A549 (cell line): Measurements from ENCODE around the gene SH3PXD2B. TPM values are rescaled to one million over a fixed set of nuclear protein-coding genes. Genes with fewer than 3 reads are reported as not detected.

Source experiments
- ATAC-seq, 2 experiments: fragments of 200-7000 bp in 1 of 2; fragments of >200 bp in 1 of 2; cut with Nextera tagmentation in 1 of 2; cut with Tn5 transposase in 1 of 2; 3 replicates each; pipeline versions ENCODE4 v1.8.0 to v1.9.1; 2018 to 2020; ENCODE audit warnings: mild to moderate bottlenecking in 1 of 2, moderate library complexity in 1 of 2
- CTCF ChIA-PET: fragments of 300-600 bp; sonication (Branson Sonifier 250); formaldehyde crosslinking; extraction: SDS; loops from one replicate; lab custom pipeline; 2021; ENCODE audit warnings: antibody characterized with exemption, inconsistent platforms; lab: Yijun Ruan, JAX
- POLR2A ChIA-PET: fragments of 350-600 bp; formaldehyde crosslinking; extraction: SDS; loops from one replicate; lab custom pipeline; 2021; ENCODE audit warnings: antibody characterized with exemption, inconsistent platforms; lab: Yijun Ruan, JAX
- DNase-seq, 2 experiments: peaks; one replicate each; pipeline versions ENCODE4 v3.0.0 to v3.0.0-alpha.2; 2011 to 2016; ENCODE audit warnings: low read depth in 1 of 2, low spot score in 1 of 2
- FAIRE-seq: peaks from 2 replicates; lab custom pipeline; 2011; peaks lifted over from hg19 to GRCh38; lab: Jason Lieb, UNC
- H3K27ac ChIP-seq, 2 experiments: fragments of >200 bp; sonication (Bioruptor Twin); formaldehyde crosslinking; 3 replicates each; pipeline ENCODE4 v1.5.1; 2016 to 2017
- H3K4me1 ChIP-seq: fragments of >200 bp; sonication (Bioruptor Twin); formaldehyde crosslinking; 3 replicates; pipeline ENCODE4 v1.6.1; 2016
- H3K4me2 ChIP-seq: fragments of >200 bp; sonication (Bioruptor Twin); formaldehyde crosslinking; 3 replicates; pipeline ENCODE4 v1.6.1; 2016
- H3K4me3 ChIP-seq: fragments of >200 bp; sonication (Bioruptor Twin); formaldehyde crosslinking; 3 replicates; pipeline ENCODE4 v1.5.1; 2016
- H3K9me3 ChIP-seq: fragments of >200 bp; sonication (Bioruptor Twin); formaldehyde crosslinking; 3 replicates; pipeline ENCODE4 v1.6.1; 2016
- CBX2 ChIP-seq: fragments of 200-600 bp; sonication (generic); IDR thresholded peaks from 2 replicates; pipeline ENCODE4 v1.6.1; 2016; ENCODE audit warnings: low read depth, mild to moderate bottlenecking, borderline replicate concordance
- CBX8 ChIP-seq: fragments of 200-600 bp; sonication (generic); IDR thresholded peaks from 2 replicates; pipeline ENCODE4 v1.6.1; 2016
- CEBPB ChIP-seq, 2 experiments: fragments of >200 bp in 1 of 2; sonication (Bioruptor Twin) in 1 of 2; formaldehyde crosslinking in 1 of 2; IDR thresholded peaks; 2 replicates each; pipeline ENCODE4 v1.6.1; 2012 to 2016
- CHD4 ChIP-seq: fragments of 200-600 bp; sonication (generic); IDR thresholded peaks from 2 replicates; pipeline ENCODE4 v1.6.1; 2016; ENCODE audit warnings: antibody characterized with exemption, mild to moderate bottlenecking, borderline replicate concordance
- EHF ChIP-seq: fragments of 250-450 bp; sonication (Bioruptor Pico); IDR thresholded peaks from 2 replicates; pipeline ENCODE4 v1.5.0; 2020; ENCODE audit warnings: mild to moderate bottlenecking
- EHMT2 ChIP-seq: fragments of 200-600 bp; sonication (generic); IDR thresholded peaks from 2 replicates; pipeline ENCODE4 v1.6.1; 2016; ENCODE audit warnings: antibody characterized with exemption, low read depth, mild to moderate bottlenecking, moderate library complexity
- GATA3 ChIP-seq: IDR thresholded peaks from 2 replicates; pipeline ENCODE4 v1.6.1; 2012; ENCODE audit warnings: borderline replicate concordance
- HOXB13 ChIP-seq: fragments of 250-450 bp; sonication (Bioruptor Pico); IDR thresholded peaks from 2 replicates; pipeline ENCODE4 v1.5.0; 2020; ENCODE audit warnings: low read depth, mild to moderate bottlenecking, moderate library complexity
- JUNB ChIP-seq: fragments of >200 bp; sonication (Bioruptor Twin); formaldehyde crosslinking; IDR thresholded peaks from 2 replicates; pipeline ENCODE4 v1.6.1; 2016
- KDM1A ChIP-seq: fragments of 200-600 bp; sonication (generic); IDR thresholded peaks from 2 replicates; pipeline ENCODE4 v1.6.1; 2016; ENCODE audit warnings: low read depth, mild to moderate bottlenecking
- KDM5A ChIP-seq: fragments of 200-600 bp; sonication (generic); IDR thresholded peaks from 2 replicates; pipeline ENCODE4 v1.6.1; 2016; ENCODE audit warnings: antibody characterized with exemption, mild to moderate bottlenecking
- MAFK ChIP-seq: fragments of 450-650 bp; IDR thresholded peaks from 2 replicates; pipeline ENCODE4 v1.6.1; 2014; ENCODE audit not compliant: partially characterized antibody
- MYC ChIP-seq: IDR thresholded peaks from 2 replicates; pipeline ENCODE4 v1.6.1; 2012; ENCODE audit warnings: mild to moderate bottlenecking, inconsistent platforms, low read length, improper control_type of control experiment, borderline replicate concordance
- NR3C1 ChIP-seq: fragments of >200 bp; sonication (Bioruptor Twin); formaldehyde crosslinking; IDR thresholded peaks from 3 replicates; pipeline ENCODE4 v1.6.1; 2017
- PBX3 ChIP-seq: IDR thresholded peaks from 2 replicates; pipeline ENCODE4 v1.6.1; 2012
- PHF8 ChIP-seq: fragments of 200-600 bp; sonication (generic); IDR thresholded peaks from 2 replicates; pipeline ENCODE4 v1.6.1; 2016; ENCODE audit warnings: low read depth, mild to moderate bottlenecking, antibody characterized with exemption, moderate library complexity, borderline replicate concordance
- RARB ChIP-seq: fragments of 250-450 bp; sonication (Bioruptor Pico); IDR thresholded peaks from 2 replicates; pipeline ENCODE4 v1.8.0; 2021; ENCODE audit warnings: mild to moderate bottlenecking, moderate library complexity
- RNF2 ChIP-seq: fragments of 200-600 bp; sonication (generic); IDR thresholded peaks from 2 replicates; pipeline ENCODE4 v1.6.1; 2016; ENCODE audit warnings: low read depth, mild to moderate bottlenecking, antibody characterized with exemption, moderate library complexity, borderline replicate concordance
- SMC3 ChIP-seq: fragments of >200 bp; sonication (Bioruptor Twin); formaldehyde crosslinking; IDR thresholded peaks from 3 replicates; pipeline ENCODE4 v1.6.1; 2018; ENCODE audit warnings: inconsistent platforms
- TFCP2L1 ChIP-seq: fragments of 250-450 bp; sonication (Bioruptor Pico); IDR thresholded peaks from 2 replicates; pipeline ENCODE4 v1.5.0; 2021; ENCODE audit warnings: mild to moderate bottlenecking
- TP53 ChIP-seq: fragments of 250-450 bp; sonication (Bioruptor Pico); IDR thresholded peaks from 2 replicates; pipeline ENCODE4 v1.5.0; 2021; ENCODE audit warnings: mild to moderate bottlenecking, moderate library complexity
- ZC3H11A ChIP-seq: fragments of 450-650 bp; IDR thresholded peaks from 2 replicates; pipeline ENCODE4 v1.6.1; 2014; ENCODE audit warnings: antibody characterized with exemption, mild to moderate bottlenecking
- ZFP36 ChIP-seq: fragments of 450-650 bp; IDR thresholded peaks from 2 replicates; pipeline ENCODE4 v1.6.1; 2014; ENCODE audit warnings: borderline replicate concordance; ENCODE audit not compliant: partially characterized antibody
- WGBS: methylation state at CpG from one replicate; pipeline ENCODE4 v1.1.6; 2017; ENCODE audit errors: missing lambda C conversion rate; 5-methylcytosine and 5-hydroxymethylcytosine counted together
- polyA plus RNA-seq, 4 experiments: library from polyadenylated mRNA; depleted of rRNA in 3 of 4; stranded (reverse); fragments of >200 nt; fragmentation: RNase III in 1 of 4; extraction: RNeasy Plus Mini Kit Qiagen cat#74134 plus additional on column Dnase treatment in 1 of 4; gene quantifications; 2 replicates in 3 of 4; 3 replicates in 1 of 4; pipeline ENCODE4 v1.2.3, GENCODE V29; 2011 to 2017
- TF ChIP-seq, protein P1 (sequence below): fragments of 450-650 bp; IDR thresholded peaks from 2 replicates; pipeline ENCODE4 v1.6.1; 2014; ENCODE audit warnings: antibody characterized with exemption
- TF ChIP-seq, protein P2 (sequence below): fragments of >200 bp; sonication (Bioruptor Twin); formaldehyde crosslinking; IDR thresholded peaks from 3 replicates; pipeline ENCODE4 v1.6.1; 2016

The SH3PXD2B gene
- polyA plus RNA-seq, 2 of the 4 experiments (the other 2 are of a cell fraction) = 15.1 to 15.5 TPM

GRCh38 chr5:172491481-172491880 lies 37.2 kb upstream of the SH3PXD2B start:
- Histone ChIP-seq H3K9me3 (no peaks in the 10 kb centered on the region), H3K4me1 (no peaks in the 10 kb centered on the region), H3K4me2 (no peak overlapping the region), H3K27ac (no peak overlapping the region), H3K4me3 (no peak overlapping the region)
- DNase-seq (no peak), ATAC-seq (no peak; a peak in 1 of 6 replicates), FAIRE-seq (no peak)
- POLR2A ChIA-PET = no interaction called here
- CTCF ChIA-PET = interaction anchor here (0.6 to 2.2 kb wide), 4 partner anchors 11 to 216 kb away, joined by 3 to 9 read pairs (median 6); no protein-coding TSS in a partner anchor
- TF ChIP-seq CHD4 = no peak
- TF ChIP-seq KDM5A = no peak
- TF ChIP-seq EHF (CRISPR knock-in tag) = no peak
- no peak for TF ChIP-seq CBX2
- no peak for TF ChIP-seq CBX8
- TF ChIP-seq JUNB = no peak
- no peak for TF ChIP-seq GATA3
- TF ChIP-seq, protein P1, sequence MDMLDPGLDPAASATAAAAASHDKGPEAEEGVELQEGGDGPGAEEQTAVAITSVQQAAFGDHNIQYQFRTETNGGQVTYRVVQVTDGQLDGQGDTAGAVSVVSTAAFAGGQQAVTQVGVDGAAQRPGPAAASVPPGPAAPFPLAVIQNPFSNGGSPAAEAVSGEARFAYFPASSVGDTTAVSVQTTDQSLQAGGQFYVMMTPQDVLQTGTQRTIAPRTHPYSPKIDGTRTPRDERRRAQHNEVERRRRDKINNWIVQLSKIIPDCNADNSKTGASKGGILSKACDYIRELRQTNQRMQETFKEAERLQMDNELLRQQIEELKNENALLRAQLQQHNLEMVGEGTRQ = no peak
- no peak for TF ChIP-seq CEBPB (IDR thresholded peaks at IDR 0.05)
- no peak for TF ChIP-seq PHF8
- no peak for TF ChIP-seq RARB (CRISPR knock-in tag)
- TF ChIP-seq, protein P2, sequence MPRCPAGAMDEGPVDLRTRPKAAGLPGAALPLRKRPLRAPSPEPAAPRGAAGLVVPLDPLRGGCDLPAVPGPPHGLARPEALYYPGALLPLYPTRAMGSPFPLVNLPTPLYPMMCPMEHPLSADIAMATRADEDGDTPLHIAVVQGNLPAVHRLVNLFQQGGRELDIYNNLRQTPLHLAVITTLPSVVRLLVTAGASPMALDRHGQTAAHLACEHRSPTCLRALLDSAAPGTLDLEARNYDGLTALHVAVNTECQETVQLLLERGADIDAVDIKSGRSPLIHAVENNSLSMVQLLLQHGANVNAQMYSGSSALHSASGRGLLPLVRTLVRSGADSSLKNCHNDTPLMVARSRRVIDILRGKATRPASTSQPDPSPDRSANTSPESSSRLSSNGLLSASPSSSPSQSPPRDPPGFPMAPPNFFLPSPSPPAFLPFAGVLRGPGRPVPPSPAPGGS = no peak
- no peak for TF ChIP-seq KDM1A
- TF ChIP-seq TFCP2L1 (CRISPR knock-in tag) = no peak
- no peak for TF ChIP-seq RNF2
- no peak for TF ChIP-seq HOXB13
- TF ChIP-seq NR3C1 = no peak
- TF ChIP-seq EHMT2 = no peak
- TF ChIP-seq, all 56 proteins: peak for 0
- 56% methylated on average over 8 of the region's 8 CpGs for WGBS

- no peak overlapping the region for H3K4me2 ChIP-seq
- 61% methylated on average over 10 of the region's 12 CpGs for WGBS
- CTCF ChIA-PET = interaction anchor here (0.6 to 2.2 kb wide), 5 partner anchors 11 to 217 kb away, joined by 3 to 9 read pairs (median 4); no protein-coding TSS in a partner anchor
- H3K4me3 ChIP-seq = no peak overlapping the region
- ATAC-seq = no peak
- TF ChIP-seq JUNB (no peak), CEBPB (IDR thresholded peaks at IDR 0.05) (no peak), MYC (no peak), EHF (CRISPR knock-in tag) (no peak), KDM1A (no peak), CHD4 (no peak), MAFK (no peak), ZC3H11A (no peak), SMC3 (no peak), ZFP36 (no peak), TP53 (CRISPR knock-in tag) (no peak), PBX3 (no peak)
- TF ChIP-seq, protein P1 = no peak
- H3K9me3 ChIP-seq = no peaks in the 10 kb centered on the region
- no peak for FAIRE-seq
- POLR2A ChIA-PET = no interaction called here
- DNase-seq = no peak
- H3K4me1 ChIP-seq = no peaks in the 10 kb centered on the region
- no peak overlapping the region for H3K27ac ChIP-seq
These were observed 36.5 kb upstream of the SH3PXD2B start for GRCh38 chr5:172490514-172491461.
